GM21723 (cell line): Measurements from ENCODE around the gene NUFIP1.
"Not testable (repeated sequence)": the region's sequence is repeated elsewhere in the genome, so short reads cannot be mapped to it uniquely, and the experiment has no call there.

Experiments
- ATAC-seq: cut with Tn5 transposase; IDR thresholded peaks from one replicate; pipeline ENCODE4 v1.9.1; 2021; ENCODE audit warnings: mild to moderate bottlenecking, moderate library complexity; ENCODE audit not compliant: unreplicated experiment

Gene NUFIP1

DNA sequence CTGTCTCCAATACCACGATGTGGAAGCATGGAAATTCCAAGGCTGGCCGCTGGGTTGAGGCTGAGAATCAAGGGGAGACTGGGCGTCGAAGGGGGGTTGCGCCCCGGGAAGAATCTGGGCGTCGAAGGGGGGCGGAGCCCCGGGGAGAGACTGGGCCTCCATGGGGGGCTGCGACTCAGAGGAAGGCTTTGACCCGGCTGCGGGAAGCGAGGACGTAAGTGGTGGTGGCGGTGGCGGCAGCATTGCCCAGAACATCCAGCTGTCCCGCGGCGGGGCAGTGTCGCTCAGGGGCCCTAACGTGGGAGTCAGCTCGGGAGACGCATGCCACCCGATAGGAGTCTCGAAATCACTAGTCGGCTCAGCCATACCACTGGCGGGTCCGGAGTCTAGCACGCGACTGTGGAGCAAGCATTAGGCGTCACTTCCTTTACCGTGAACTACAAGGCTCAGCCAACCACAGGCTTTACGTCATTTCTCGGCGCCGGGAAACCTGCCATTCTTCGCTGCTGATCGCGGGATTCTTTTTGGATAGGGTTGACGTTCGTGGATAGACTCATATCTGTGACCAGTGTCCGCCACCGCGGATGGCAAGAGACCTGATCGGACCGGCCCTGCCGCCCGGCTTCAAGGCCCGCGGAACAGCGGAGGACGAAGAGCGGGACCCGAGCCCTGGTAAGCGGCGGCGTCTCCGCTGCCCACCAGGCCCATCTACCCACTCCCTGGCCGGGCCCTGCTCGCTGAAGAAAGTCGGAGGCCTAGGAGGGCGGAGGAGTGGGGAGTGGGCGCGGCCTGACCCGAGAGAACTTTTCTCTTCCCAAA, at the start of gene NUFIP1, which contains the start of gene GPALPP1:
Gene NUFIP1, minus strand, starts transcription at position 401 of the 819 bp plus-strand sequence. Its CDS starts 35 bp downstream, at position 366.
Gene GPALPP1, plus strand, starts transcription at position 468 of the 819 bp plus-strand sequence. Its CDS starts 117 bp downstream, at position 585.
- peak; percentile 98 for ATAC-seq

DNA sequence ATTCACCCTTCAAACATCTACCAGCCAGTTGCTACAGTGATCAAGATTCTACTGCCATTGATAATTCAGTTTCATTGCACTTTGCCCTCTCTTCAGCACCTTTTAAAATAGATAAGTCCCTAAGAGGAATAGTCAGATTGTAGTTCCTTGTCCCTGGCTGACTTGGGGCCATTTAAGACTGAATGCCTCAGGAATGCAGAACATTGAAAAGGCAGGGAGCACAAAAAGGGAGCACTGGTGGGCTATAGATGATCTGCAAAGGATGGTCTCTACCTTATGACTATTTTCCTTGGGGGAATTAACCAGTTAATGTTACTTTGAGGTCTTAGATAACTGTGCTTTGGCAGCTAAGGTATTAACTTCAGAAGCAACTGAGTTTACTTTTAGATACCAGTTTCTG, 46.9 kb upstream of the NUFIP1 start:
- ATAC-seq: no peak

DNA sequence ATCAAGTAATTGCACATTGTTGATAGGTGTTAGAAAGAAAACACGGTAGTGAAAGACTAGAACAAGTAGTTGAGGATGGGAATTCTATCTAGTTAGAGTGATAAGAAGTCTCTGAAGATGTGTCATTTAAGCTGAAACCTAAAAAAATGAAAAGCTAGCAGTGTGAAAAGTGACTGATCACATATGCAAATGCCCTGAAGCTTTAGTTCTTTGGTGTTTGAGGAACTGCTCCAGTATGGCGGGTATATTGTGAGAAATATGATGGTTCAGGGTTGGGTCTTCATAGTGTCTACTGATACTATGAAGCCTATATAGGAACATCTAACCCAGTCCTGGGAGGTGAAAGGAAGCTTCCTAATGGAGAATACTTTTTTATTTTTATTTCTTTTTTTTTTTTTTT, 45.1 kb upstream of the NUFIP1 start:
- ATAC-seq: no peak

DNA sequence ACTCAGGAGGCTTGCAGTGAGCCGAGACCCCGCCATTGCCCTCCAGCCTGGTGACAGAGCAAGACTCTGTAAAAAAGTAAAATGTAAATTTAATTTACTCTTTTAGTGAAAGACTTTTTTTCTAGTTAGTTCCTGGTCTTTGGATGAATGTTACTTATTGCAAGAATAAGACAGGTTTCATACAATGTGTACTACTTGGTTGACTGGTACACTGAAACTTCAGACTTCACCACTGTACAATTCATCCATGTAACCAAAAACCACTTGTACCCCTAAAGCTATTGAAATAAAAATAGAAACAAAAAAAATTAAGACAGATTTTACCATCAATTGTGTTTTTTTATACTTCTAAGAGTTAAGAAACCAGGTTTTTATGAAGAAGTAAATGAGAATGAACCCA, 35.6 kb upstream of the NUFIP1 start:
- no peak for ATAC-seq

DNA sequence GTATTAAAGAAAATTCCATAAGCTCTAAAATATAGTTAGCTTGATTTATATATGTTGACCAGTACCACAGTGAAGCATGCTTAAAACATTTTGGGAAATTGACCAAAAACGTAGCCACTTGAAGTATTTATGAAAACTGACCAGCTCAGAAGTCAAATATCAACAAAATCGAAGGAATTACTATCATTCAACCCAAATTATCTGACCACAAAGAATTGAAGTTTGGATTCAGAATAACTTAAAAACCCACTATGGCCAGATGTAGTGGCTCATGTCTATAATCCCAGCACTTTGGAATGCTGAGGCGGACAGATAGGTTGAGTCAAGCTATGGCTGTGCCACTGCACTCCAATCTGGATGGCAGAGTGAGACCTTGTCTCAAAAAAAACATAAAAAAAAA, 32.0 kb upstream of the NUFIP1 start:
- no peak for ATAC-seq

DNA sequence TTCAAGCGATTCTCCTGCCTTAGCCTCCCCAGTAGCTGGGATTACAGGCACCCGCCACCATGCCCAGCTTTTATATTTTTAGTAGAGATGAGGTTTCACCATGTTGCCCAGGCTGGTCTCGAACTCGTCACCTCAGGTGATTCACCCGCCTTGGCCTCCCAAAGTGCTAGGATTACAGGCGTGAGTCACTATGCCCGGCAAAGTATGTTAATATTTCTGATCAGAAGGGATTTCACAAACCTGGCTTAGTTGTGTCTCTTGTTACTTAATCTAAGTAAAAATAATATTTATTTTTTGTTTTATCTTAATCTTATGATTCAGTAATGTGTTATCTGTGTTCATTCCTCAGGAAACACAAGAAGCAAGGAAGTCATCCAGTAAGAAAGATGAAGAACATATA, 30.7 kb upstream of the NUFIP1 start:
- ATAC-seq: not testable (repeated sequence)

DNA sequence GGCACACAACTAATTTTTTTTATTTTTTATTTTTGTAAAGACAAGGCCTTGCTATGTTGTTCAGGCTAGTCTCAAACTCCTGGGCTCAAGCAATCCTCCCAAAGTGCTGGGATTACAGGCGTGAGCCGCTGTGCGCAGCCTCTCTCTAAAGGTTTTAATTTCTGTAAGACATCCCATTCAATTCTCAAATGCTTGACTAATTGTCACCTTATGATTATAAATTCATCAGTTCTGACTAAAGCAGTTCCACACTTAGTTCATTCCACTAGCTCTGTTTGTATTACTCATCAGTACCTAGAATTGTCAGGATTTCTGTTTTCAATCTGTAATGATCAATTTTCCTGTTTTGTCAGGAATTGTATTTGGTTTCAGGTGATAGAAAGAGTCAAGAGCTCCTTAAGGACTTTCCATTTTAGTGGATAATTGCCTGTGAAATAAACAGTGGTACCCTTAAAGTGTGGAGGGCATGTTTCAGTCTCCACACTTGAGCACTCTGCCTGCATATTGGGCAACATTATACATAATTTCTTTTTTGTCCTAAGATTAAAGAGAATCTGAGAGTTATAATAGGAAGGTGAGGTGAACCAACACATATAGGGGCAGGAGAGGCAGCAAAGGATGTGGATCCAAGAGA, 27.6 kb upstream of the NUFIP1 start:
- ATAC-seq: no peak

DNA sequence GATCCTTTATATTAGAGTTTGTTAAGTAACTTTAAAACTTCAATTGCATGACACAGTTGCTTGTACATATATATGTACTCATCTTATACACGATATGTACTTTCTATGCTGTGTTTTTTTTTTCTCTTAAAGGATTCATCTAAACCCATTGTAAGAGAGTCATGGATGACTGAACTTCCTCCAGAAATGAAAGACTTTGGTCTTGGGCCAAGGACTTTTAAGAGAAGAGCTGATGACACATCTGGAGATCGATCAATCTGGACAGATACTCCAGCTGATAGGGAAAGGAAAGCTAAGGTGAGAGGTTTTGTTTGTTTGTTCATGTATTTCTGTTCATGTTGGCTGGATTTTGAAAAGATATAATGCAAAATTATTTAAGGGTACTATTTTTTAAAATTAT, 26.0 kb upstream of the NUFIP1 start:
- ATAC-seq: no peak

DNA sequence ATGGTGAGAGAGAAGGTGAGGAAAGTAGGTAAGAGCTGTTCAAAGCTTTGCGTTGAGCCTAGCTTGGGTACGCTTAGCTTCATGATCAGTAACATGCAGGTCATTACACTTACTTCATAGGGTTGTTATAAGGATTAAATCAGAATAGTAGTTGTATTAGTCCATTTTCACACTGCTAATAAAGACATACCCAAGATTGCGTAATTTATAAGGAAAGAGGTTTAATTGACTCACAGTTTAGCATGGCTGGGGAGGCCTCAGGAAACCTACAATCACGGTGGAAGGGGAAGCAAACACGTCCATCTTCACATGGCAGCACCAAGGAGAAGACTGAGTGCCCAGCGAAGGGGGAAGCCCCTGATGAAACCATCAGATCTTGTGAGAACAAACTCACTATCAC, 21.9 kb upstream of the NUFIP1 start:
- ATAC-seq: no peak

DNA sequence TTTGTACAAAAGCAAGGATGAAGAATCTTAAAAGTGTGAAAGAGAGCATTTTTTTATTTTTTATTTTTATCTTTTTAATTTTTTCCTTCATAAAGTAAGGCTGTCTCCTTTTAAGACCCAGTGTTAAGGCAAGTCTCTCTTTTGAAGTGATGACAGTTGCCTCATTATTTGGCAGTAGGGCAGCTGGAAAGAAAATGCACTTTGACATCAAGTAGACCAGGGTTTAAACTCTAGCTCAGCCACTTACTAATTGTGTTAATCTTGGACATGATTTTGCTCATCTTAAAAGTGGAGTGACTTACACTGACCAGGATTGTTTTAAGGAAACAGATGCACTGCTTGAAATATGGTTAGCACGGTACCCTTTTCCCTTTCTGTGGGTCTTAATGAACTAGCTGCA, 18.6 kb upstream of the NUFIP1 start:
- ATAC-seq: no peak

DNA sequence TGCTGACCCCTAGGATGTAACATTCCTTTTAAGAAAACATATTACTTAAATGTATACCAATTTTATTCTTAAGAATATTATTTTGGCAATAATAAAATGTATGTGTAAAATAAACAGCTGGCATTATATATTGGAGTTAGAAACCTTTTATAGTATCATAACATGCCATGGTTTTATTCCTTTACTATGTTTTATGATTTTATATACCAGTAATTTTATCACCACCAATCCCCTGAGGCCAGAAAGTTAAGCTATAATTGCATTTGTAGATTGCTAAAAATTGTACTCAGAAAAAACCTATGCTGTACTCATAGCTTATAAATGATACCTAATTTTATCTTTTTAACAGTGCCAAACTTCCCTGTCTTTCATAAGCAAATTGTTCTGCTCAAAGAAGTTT, 18.0 kb upstream of the NUFIP1 start:
- ATAC-seq: no peak

DNA sequence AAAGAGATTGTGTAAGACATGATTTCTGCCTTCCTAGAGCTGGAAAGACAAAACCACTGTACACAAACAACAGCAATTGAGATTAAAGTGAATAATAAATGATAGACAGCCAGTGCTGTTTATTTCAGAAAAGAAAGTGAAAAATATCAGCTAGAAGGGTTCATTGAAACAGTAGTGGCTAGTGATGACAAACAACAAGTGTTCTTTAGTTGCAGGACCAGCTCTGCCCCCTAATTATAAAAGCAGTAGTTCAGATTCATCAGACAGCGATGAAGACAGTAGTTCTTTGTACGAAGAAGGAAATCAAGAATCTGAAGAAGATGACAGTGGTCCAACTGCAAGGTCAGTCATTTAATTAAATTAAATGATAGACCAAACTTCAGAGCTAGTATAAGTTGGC, 14.8 kb upstream of the NUFIP1 start:
- ATAC-seq: no peak

DNA sequence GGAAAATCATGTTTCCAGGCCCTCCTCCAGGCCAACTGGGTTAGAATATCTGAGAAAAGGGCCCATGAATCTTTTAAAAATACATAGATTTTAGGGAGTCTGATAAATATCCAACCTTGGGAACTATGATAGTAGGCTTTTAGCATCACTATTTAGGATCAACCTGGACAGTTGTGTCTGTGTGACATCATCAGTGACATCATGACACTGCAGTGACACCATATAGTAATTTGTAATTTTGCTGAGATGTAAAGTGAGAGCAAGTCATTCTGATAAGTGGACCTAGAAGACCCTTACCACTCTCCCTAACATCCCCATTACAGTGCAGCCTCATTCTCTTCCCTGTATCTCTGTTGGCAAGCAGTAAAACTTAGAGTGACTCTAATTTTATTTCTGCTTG, 14.1 kb upstream of the NUFIP1 start:
- ATAC-seq: no peak

DNA sequence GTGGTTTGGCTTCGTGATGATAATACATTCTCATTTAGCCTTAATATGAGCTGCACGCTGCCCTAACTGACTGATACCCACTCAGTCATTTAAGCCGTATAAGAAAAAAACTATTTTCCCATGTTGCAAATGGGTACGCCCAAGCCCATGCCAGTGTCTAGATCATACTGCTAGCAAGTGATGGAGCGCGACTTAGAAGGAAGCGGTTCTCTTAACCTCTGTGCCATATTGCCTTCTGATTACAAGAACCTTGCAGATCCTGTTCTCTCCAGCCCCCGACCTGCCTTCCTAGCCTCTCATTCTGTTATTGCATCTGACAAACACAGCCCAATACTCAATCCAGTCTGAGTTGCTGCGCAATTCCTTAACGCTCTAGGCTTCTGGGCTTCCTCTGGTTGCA, 670 bp upstream of the NUFIP1 start:
- ATAC-seq: no peak

DNA sequence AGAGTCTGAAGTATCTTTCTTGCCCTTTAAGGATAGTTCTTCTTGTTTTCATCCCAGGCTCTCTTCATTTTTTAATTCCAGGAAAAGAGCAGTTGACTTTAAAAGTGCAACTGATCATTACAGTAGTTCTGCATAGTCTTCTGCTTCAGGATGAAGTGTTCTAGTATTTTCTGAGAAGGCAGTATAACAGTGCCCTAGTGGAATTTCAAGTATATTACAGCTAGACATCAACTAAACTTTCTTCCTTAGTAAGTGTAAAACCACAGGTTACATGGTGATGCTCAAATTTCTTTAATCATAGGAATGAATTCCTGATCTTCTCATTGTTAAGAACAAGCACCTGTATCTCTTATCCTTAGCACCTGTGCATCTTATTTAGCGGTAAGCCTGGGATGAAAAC, 10.9 kb downstream of the NUFIP1 start:
- no peak for ATAC-seq

DNA sequence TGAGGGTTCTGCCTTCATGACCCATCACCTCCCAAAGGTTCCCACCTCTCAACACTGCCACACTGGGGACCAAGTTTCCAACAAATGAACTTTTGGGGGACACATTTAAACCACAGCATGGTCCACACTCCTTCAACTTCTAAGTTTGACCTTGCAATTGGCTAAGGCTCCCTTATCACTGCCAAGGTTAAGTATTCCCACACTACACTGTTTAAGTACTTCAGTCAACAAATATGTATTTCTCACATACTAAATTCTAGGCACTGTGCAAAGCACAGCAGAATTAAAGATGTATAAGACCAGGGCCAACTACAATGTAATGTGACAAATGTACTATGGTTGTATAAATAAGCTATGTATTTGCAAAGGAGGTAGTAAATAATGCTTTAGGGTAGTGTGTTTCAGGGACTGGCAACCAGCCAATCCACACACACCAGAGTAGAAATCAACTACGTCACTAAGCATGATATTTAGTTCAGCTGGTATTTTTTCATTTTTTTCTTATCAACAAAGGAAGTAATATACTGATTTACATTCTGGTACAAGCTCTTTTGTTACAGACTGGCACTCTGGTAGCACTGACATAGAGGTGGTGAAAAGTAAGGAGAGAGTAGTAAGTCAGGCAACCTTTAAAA, 12.2 kb downstream of the NUFIP1 start:
- no peak for ATAC-seq

DNA sequence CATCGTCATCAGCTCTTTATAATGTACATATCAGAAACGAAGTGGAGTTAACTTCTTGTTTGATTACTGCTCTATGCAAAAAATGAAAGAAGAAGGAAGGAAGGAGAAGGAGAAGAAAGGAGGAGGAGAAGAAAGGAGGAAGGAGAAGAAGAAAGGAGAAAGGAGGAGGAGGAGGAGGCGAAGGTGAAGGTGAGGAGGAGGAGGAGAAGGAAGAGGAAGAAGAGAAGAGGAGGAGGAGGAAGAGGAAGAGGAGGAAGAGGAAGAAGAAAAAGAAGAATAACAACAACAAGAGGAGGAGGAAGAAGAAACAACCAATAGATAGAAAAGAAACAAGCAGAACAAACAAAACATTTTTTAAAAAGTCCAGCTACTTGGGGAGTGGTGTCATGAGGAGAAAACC, 13.1 kb downstream of the NUFIP1 start:
- ATAC-seq: no peak

DNA sequence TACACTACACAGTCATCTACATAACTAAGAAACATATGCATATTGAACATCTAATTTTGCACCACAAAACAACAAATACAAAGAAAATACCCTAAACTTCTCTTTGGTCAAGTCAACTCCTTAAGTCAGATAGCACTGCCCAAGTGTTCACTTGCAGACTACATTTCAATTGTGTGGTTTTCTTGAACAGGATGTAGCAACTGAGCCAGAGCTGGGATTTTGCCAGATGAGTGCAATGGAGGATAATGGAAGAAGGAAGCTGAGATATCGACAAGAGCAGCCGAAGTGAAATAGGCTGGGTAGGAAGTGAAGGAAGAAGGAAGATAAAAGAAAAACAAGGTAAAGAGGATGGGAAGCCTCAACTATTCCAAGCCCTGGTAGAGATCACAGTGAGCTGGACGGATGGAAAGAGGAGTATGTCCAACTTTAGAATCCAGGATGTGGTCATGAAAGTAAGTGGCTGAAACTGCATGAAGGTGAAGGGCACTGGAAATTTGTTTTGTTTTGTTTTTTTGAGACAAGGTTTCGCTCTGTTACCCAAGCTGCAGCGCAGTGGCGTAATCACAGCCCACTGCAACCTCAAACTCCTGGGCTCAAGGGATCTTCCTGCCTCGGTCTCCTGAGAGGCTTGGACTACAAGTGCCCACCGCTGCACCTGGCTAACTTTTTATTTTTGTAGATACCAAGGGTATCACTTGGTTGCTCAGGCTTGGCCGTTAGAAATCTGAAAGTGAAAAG, 15.0 kb downstream of the NUFIP1 start:
- ATAC-seq: no peak

DNA sequence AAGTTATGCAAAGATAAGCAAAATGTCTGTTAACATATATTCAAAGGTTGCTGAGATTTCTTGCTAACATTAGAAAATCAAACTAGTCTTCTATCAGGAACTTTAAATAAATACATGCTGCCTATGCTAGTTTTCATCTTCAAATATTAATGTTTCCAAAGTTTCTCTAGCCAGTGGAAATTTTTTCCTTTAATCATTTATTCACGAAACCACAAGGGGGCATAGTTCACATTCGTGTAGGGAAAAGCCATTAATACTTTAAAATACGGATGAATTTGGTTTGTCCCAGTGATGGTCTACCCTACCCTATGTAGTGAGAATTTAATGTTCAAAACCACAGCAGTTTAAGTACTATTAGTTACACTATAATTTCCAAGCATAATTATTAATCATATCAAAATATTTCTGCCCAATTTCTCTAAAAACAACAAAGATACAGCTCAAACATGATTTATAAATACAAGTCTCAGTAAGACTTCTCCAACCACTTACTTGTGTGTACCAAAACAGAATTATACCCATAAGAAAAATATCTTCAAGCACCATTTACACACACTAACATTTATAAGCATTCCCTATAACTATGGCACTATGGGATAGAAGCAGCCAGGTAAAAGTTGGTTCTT, 16.2 kb downstream of the NUFIP1 start:
- ATAC-seq: no peak

DNA sequence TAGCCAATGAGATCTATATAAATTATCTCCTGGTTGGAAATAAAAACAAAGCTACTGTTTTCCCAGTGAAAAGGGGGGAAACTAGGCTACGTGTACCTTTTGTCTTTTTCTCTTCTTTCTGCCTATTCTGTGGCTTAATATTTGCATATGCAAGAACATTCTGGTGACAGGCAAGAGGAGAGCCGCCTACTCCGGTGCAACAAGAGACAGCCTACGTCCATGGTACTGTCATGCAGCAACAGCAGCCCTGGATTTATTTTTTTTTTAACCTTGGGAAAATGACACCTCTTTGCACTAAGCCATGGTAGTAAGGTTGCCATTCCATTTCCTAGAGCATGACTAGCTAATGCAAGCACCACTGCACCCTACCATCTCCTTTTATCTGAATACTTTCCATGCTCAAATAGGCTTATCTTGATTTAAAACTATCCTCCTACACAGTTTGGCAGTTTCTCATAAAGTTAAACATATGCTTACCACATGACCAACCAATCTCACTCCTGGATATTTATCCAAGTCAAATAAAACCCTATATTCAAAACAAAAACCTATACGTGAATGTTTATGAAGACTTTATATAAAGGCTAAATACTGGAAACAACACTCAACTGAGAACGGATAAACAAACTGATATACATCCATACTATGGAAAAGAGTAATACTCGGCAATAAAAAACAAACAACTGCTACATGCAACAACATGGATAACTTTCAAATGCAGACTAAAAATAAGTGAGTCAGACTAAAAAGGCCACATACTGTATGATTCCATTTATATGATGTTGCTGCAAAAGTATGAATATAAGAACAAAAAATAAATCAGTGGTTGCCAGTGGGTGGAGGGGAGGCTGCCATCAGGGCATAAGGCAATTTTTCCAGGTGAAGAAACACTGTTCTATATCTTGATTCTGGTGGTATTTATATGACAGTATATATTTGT, 17.3 kb downstream of the NUFIP1 start:
- ATAC-seq: no peak
